SKM-1 (cell line): ENCODE data around the gene CPEB1.
"Not testable (repeated sequence)": the region's sequence is repeated elsewhere in the genome, so short reads cannot be mapped to it uniquely, and the experiment has no call there.

ENCODE experiments used
- DNase-seq: peaks from one replicate; lab custom pipeline; 2025; ENCODE audit not compliant: unreplicated experiment; lab: John Stamatoyannopoulos, UW

The CPEB1 gene

GRCh38 chr15:82530606-82531379, 116.4 kb downstream of the CPEB1 start:
- no peak for DNase-seq

- DNase-seq, result no peak
Observed at GRCh38 chr15:82530006-82530405, 117.2 kb downstream of the CPEB1 start.

GRCh38 chr15:82513587-82513986, 133.6 kb downstream of the CPEB1 start:
- not testable (repeated sequence) for DNase-seq

- not testable (repeated sequence) for DNase-seq
Observed at GRCh38 chr15:82507693-82508092, 139.5 kb downstream of the CPEB1 start.

- DNase-seq, result not testable (repeated sequence)
Observed at GRCh38 chr15:82507087-82507486, 140.1 kb downstream of the CPEB1 start.

- DNase-seq, result not testable (repeated sequence)
Observed at GRCh38 chr15:82505842-82506241, 141.3 kb downstream of the CPEB1 start.

- DNase-seq, result not testable (repeated sequence)
Observed at GRCh38 chr15:82504074-82504473, 143.1 kb downstream of the CPEB1 start.

- not testable (repeated sequence) for DNase-seq
Observed at GRCh38 chr15:82502700-82503339, 144.3 kb downstream of the CPEB1 start.

GRCh38 chr15:82500772-82501171, 146.4 kb downstream of the CPEB1 start:
- DNase-seq, result not testable (repeated sequence)

- not testable (repeated sequence) for DNase-seq
Observed at GRCh38 chr15:82497978-82498377, 149.2 kb downstream of the CPEB1 start.
